Spinal cord (tissue), 10 donors: ENCODE results near the gene USP10. TPM values are rescaled to one million over a fixed set of nuclear protein-coding genes. Genes with fewer than 3 reads are reported as not detected.
A peak's percentile ranks its signal among the peaks of the same experiment; 100 is the strongest.
"Not testable (repeated sequence)": the region's sequence is repeated elsewhere in the genome, so short reads cannot be mapped to it uniquely, and the experiment has no call there.

Experiments used
- DNase-seq, 6 donors: peaks; one replicate each; pipeline versions ENCODE4 v3.0.0 to v3.0.0-alpha.2; 2013 to 2015; ENCODE audit warnings: low spot score in 6 of 6, low read depth in 4 of 6
- H3K27ac ChIP-seq: one replicate; pipeline ENCODE4 v1.5.1; 2013; ENCODE audit warnings: low read depth, low read length, control low read depth
- H3K27me3 ChIP-seq: one replicate; pipeline ENCODE4 v1.6.1; 2013; ENCODE audit warnings: low read length; ENCODE audit not compliant: control insufficient read depth, insufficient read depth
- H3K36me3 ChIP-seq: one replicate; pipeline ENCODE4 v1.6.1; 2013; ENCODE audit warnings: low read length; ENCODE audit not compliant: control insufficient read depth, insufficient read depth
- H3K4me1 ChIP-seq: one replicate; pipeline ENCODE4 v1.6.1; 2013; ENCODE audit warnings: low read length; ENCODE audit not compliant: control insufficient read depth, insufficient read depth
- H3K4me3 ChIP-seq: one replicate; pipeline ENCODE4 v1.5.1; 2013; ENCODE audit warnings: low read depth, low read length, control low read depth
- H3K9me3 ChIP-seq: one replicate; pipeline ENCODE4 v1.6.1; 2013; ENCODE audit warnings: low read length; ENCODE audit not compliant: control insufficient read depth, insufficient read depth
- WGBS: methylation state at CpG from one replicate; pipeline ENCODE4 v1.1.5; 2013; ENCODE audit warnings: missing lambda C conversion rate; ENCODE audit not compliant: insufficient coverage; 5-methylcytosine and 5-hydroxymethylcytosine counted together
- polyA plus RNA-seq, 2 donors: library from polyadenylated mRNA; unstranded; fragments of 120-200 nt; gene quantifications; one replicate each; pipeline ENCODE4 v1.2.1, GENCODE V29; 2013; ENCODE audit not compliant: insufficient read length in 2 of 2
- total RNA-seq, 2 donors: library from RNA; depleted of rRNA in 1 of 2; stranded (reverse); fragments of 120-200 nt in 1 of 2; fragments of >200 nt in 1 of 2; gene quantifications; one replicate each; pipeline versions ENCODE4 v1.2.3 to v1.2.4, GENCODE V29; 2013 to 2014
- donor health status: healthy.

Gene USP10
- total and polyA plus RNA-seq, 4 donors: 41.5 to 108 (median 70.2) TPM

DNA sequence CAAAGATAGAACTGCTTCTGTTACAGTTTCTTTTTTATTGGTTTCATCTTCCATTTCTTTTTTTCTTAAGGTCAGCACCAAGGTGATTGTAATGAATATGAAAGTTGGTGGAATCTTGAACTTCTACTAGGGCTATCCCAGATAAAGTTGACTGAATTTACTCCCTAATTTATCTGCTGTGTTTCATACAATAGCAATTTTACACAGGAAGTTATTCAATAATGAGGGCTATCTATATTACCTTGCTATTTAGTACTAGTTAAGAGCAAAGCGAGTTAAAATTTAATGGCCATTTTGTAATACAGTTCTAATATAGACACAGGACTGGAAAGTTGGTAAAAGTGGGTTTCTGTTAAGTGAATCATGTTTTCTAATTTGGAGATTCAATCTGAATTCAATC is 24.1 kb downstream of the USP10 start:
- no CpG with 5 or more reads among the region's 1 CpG for WGBS
- Histone ChIP-seq H3K27me3 (no peaks in the 10 kb centered on the region), H3K36me3 (peaks cover 3% of the 10 kb centered on the region), H3K4me3 (no peak overlapping the region), H3K9me3 (no peaks in the 10 kb centered on the region), H3K27ac (no peak overlapping the region), H3K4me1 (peaks cover 15% of the 10 kb centered on the region)
- DNase-seq: no peak

DNA sequence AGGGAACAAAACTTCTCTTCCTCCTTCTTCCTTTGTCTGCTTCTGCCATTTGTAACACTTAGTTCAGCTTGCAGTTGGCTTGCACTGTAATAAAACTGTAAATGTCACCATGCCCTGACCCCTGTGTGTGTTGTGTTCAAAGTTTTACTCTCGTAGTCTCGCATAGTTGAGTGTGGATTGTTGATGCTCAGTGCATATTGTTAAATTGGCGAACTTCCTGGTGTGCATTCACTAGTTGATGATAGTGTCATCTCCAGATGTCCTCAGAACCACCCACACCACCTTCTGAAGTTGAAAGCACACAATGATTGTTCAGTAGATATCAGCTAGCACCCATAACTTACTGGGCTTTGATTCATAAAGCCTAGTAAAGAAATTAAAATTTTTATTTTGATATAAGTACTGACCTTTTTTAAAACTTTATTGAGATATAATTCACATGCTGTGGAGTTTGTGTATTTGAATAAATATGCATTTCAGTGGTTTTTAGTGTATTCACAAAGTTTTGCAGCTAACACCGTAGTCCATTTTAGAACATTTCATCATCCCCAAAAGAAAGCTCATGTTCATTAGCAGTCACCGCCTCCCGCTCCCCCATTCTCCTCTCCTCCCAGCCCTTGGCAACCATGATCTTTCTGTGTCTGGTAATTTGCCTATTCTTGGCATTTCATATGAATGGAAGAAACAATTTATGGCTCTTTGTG is 25.0 kb downstream of the USP10 start:
- Histone ChIP-seq H3K4me1 (peaks cover 15% of the 10 kb centered on the region), H3K27ac (no peak overlapping the region), H3K36me3 (peaks cover 3% of the 10 kb centered on the region), H3K27me3 (no peaks in the 10 kb centered on the region), H3K4me3 (no peak overlapping the region), H3K9me3 (no peaks in the 10 kb centered on the region)
- DNase-seq: peak in 2 of 6 donors; percentile 34 to 39
- WGBS: no CpG with 5 or more reads among the region's 6 CpGs

DNA sequence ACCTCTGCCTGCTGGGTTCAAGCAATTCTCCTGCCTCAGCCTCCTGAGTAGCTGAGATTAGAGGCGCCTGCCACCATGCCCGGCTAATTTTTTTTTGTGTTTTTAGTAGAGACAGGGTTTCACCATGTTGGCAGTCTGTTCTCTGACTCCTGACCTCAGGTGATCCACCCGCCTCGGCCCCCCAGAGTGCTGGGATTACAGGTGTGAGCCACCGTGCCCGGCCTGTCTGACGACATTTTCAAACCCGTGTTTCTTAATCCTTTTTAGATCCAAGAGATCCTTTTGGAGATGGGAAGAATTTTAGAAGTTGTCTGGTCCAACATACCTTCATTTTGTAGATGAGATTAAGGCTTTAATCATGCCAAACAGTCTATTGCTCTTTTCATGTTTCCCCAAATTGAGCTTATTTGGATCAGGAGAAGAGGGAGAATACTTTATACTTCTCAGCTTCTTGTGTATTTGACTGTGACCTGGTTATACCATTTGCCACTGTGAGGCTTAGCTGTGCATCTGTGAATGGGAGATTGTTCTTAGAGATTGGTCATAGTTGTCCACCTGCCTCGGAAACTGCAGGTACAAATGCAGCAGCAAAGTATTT is 25.8 kb downstream of the USP10 start:
- H3K27me3 ChIP-seq: no peaks in the 10 kb centered on the region
- peaks cover 15% of the 10 kb centered on the region for H3K4me1 ChIP-seq
- H3K27ac ChIP-seq: no peak overlapping the region
- WGBS: 69% methylated on average over 4 of the region's 9 CpGs
- no peak overlapping the region for H3K4me3 ChIP-seq
- no peaks in the 10 kb centered on the region for H3K9me3 ChIP-seq
- DNase-seq: no peak
- peaks cover 3% of the 10 kb centered on the region for H3K36me3 ChIP-seq

DNA sequence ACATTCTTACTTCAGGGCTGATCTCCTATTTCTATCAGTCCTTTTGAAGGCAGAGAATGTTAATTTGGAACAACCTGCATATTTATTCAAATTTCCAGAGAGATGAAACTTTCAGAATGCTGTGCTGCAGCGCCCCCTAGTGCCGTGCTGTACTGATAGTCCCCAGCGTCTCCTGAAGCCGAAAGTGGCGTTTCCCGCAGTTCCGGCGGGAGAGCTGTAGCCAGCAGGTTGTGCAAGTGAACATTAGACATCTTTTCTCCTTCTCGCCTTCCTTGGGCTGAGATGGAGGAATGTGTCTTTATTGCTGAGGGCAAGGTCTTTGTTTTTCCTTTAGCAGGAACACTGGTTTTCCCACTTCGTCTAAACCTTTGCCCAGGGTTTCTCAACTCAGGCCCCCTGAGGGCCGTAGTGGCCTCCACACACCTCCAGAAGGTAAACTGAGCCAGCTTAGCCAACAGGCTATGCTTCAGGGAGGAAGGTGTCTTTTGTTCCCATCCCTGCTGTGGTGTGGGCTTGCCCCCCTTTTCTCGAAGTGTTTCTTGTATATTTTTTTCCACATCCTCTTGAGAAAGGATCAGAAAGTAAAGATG is 26.4 kb downstream of the USP10 start:
- no peaks in the 10 kb centered on the region for H3K9me3 ChIP-seq
- H3K4me1 ChIP-seq: peaks cover 15% of the 10 kb centered on the region
- H3K27ac ChIP-seq: no peak overlapping the region
- peak in 5 of 6 donors; percentile 77 to 96 (median 81) for DNase-seq
- no peaks in the 10 kb centered on the region for H3K27me3 ChIP-seq
- H3K4me3 ChIP-seq: no peak overlapping the region
- H3K36me3 ChIP-seq: peaks cover 3% of the 10 kb centered on the region
- WGBS: 43% methylated on average over 4 of the region's 12 CpGs

DNA sequence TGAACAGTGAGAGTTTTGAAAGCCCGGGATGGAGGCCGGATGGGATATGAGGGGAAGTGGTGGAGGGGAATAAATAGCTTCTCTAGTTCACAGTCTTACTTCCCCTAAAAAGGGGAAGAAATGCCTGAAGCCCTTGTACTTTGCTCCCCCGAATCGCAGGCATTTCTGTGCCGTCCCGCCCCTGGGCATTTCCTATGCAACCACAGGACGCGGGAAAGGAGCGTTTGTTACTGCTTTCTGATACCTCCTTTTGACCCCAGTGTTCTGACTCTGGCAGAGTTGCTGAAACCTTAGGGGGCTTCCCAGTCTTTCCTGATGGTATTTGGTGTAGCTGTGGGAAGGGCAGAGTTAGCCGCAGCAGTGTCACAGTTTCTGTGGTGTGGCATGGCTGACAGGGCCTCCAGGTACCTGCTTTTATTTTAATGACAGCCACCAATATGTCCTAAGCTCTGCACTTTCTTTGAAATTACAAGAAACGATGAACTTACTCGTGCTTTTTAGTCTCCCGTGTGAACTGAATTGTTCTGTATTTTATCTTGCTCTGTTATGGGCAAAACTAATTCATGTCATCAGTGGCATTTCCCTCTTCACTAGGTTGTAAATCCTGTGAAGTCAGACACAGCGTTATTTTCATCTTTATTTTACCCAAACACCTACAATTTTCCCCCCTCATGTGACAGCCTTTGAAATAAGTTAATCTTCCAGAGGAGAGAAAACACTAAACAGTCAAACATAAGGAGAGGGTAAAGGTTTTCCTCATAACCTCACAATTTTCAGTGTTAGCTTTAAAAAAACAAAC is 27.1 kb downstream of the USP10 start:
- H3K4me3 ChIP-seq: no peak overlapping the region
- H3K9me3 ChIP-seq: no peaks in the 10 kb centered on the region
- WGBS: 61% methylated on average over 4 of the region's 14 CpGs
- no peaks in the 10 kb centered on the region for H3K36me3 ChIP-seq
- no peak for DNase-seq
- no peaks in the 10 kb centered on the region for H3K27me3 ChIP-seq
- H3K27ac ChIP-seq: no peak overlapping the region
- peaks cover 15% of the 10 kb centered on the region for H3K4me1 ChIP-seq

DNA sequence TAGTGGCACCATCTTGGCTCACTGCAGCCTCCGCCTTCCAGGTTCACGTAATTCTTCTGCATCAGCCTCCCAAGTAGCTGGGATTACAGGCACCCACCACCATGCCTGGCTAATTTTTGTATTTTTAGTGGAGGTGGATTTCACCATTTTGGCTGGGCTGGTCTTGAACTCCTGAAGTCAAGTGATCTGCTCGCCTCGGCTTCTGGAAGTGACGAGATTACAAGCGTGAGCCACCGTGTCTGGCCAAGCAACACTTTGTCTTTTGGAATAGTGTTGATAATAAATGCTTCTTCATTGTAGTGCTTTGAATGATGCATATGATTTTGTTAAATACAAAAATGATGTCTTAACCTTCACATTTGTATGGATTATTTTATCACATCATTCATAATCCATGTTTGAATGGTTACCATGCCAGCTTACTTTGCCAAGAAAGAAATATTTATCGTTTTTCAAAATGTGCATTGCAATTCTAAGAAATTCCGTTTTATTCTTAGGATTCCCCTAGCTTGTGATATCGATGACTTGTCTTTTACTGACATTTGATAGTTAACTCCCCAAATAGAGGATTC is 29.1 kb downstream of the USP10 start:
- Histone ChIP-seq H3K27ac (no peak overlapping the region), H3K4me1 (peaks cover 15% of the 10 kb centered on the region), H3K36me3 (peaks cover 3% of the 10 kb centered on the region), H3K27me3 (no peaks in the 10 kb centered on the region), H3K9me3 (no peaks in the 10 kb centered on the region), H3K4me3 (no peak overlapping the region)
- DNase-seq: no peak
- WGBS: 87% methylated on average over 4 of the region's 10 CpGs

DNA sequence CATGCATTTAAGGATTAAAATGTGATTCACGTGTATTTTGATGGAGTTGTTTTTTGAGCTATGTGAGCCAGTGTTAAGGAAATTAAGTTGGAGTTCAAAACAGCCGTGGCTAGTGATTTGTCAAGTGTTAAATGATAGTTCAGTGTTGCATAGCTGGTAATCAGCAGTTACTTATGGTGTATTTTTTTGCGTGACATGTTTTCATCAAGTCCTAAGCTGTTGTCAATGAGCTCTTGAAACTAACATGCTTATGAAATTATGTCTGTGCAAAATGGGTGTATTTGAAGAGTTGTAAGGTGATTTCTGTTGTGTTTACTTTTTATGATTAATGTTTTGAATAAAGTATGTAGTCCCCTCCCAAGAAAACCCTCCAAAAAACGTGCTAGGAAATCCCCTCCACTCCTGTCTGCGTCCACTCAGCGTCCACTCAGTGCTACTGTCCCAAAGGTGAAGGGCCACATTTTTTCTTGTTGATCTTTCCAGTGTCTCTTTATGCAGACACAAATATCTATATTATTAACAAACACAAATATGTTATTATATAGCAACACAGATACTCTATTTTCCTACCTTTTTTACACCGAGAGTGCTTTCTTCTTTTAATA is 30.0 kb downstream of the USP10 start:
- no peaks in the 10 kb centered on the region for H3K27me3 ChIP-seq
- H3K27ac ChIP-seq: no peak overlapping the region
- peaks cover 5% of the 10 kb centered on the region for H3K36me3 ChIP-seq

DNA sequence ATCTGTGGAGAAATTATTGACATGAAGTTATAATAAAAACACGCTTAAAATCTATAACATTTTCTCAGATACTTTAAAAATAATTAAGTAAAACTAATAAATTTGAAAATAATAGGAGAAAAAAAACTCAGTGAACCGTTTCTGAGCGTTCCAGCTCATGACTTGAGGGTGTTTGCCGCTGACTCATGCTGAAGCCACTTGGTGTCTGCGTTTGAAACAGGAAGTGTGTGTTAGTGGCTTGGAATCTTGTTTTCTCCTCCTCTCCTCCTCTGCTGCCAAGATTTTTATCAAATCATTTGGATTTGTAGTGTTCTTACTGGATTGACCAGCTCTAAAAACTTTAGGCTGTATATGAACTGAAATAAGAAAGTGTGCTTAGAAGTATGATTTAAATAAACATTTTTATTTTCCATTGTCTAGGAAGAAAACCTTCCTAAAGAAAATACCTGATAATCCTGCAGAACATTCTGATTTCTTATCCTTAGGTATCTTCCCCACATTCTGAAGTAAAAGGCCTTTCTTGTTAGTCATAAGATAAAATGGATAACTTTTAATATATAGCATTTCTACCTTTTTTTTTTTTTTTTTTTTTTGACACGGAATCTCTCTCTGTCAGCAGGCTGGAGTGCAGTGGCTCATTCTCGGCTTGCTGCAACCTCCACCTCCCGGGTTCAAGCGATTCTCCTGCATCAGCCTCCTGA is 30.8 kb downstream of the USP10 start:
- peak in 1 of 6 donors; percentile 22 for DNase-seq

More for the DNA sequence above, 30.0 kb downstream of the USP10 start:
- Histone ChIP-seq H3K4me3 (no peak overlapping the region), H3K4me1 (peaks cover 15% of the 10 kb centered on the region), H3K9me3 (no peaks in the 10 kb centered on the region)
- DNase-seq: no peak
- WGBS: 56% methylated on average over 4 of the region's 7 CpGs

DNA sequence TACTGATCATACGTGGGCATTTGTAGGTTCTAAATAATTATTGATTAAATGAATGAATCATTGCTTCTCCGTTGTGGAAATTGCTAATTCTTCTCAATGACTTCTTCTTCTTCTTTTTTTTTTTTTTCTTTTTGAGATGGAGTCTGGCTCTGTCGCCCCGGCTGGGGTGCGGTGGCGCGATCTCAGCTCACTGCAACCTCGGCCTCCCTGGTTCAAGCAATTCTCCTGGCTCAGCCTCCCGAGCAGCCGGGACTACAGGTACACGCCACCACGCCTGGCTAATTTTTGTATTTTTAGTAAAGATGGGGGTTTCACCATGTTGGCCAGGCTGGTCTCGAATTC is 32.5 kb downstream of the USP10 start:
- H3K27ac ChIP-seq, H3K9me3 ChIP-seq, DNase-seq: not testable (repeated sequence)

More for the DNA sequence above, 30.8 kb downstream of the USP10 start:
- Histone ChIP-seq H3K9me3 (no peaks in the 10 kb centered on the region), H3K27me3 (no peaks in the 10 kb centered on the region), H3K4me1 (peaks cover 11% of the 10 kb centered on the region), H3K27ac (no peak overlapping the region), H3K4me3 (no peak overlapping the region), H3K36me3 (peaks cover 9% of the 10 kb centered on the region)
- WGBS: no CpG with 5 or more reads among the region's 9 CpGs

More for the DNA sequence above, 32.5 kb downstream of the USP10 start:
- H3K4me1 ChIP-seq, H3K36me3 ChIP-seq, H3K27me3 ChIP-seq, H3K4me3 ChIP-seq: not testable (repeated sequence)
- 96% methylated on average over 7 of the region's 13 CpGs for WGBS
